H1 (cell line): ENCODE results near the gene RSBN1. TPM values are rescaled to one million over a fixed set of nuclear protein-coding genes. Genes with fewer than 3 reads are reported as not detected.

Experiments
- ASH2L ChIP-seq: fragments of 200-600, 300-600 bp; sonication (generic); IDR thresholded peaks from one replicate; pipeline ENCODE4 v1.7.1; 2017; ENCODE audit warnings: low read length
- CTCF ChIP-seq, 3 experiments: IDR thresholded peaks; 1 replicate in 2 of 3; 2 replicates in 1 of 3; pipeline versions ENCODE4 v1.5.1 to v1.6.1; 2011; ENCODE audit warnings: low read length in 3 of 3, mild to moderate bottlenecking in 3 of 3, inconsistent platforms in 2 of 3, low read depth in 1 of 3, moderate library complexity in 1 of 3; ENCODE audit not compliant: insufficient read depth in 1 of 3; ENCODE audit errors: control extremely low read depth in 1 of 3
- YY1 ChIP-seq: IDR thresholded peaks from 2 replicates; pipeline ENCODE4 v1.6.1; 2011; ENCODE audit warnings: low read depth, mild to moderate bottlenecking, low read length
- polyA plus RNA-seq, 7 experiments: library from polyadenylated mRNA; depleted of rRNA in 3 of 7; stranded (reverse) in 5 of 7; unstranded in 2 of 7; fragments of >200 nt in 5 of 7; fragments of 200-250 nt in 2 of 7; gene quantifications; 1 replicate in 5 of 7; 2 replicates in 1 of 7; 4 replicates in 1 of 7; pipeline versions ENCODE4 v1.2.1 to v1.2.3, GENCODE V29; 2011 to 2013; ENCODE audit warnings: missing spikeins in 2 of 7, mixed read lengths in 2 of 7
- total RNA-seq: library from RNA; stranded (reverse); fragmentation: NEBNext Ultra II Directional; extraction: Animal tissue kit (Norgen Biotek cat#: 25700); gene quantifications from 2 replicates; pipeline ENCODE4 v1.2.1, GENCODE V29; 2021

The RSBN1 gene
- total and polyA plus RNA-seq, 2 of the 8 experiments (the other 6 are each of a cell fraction or from before 2014, with no cell fraction given) = 4.2 to 17.6 TPM

- TF ChIP-seq YY1 (no peak), CTCF (IDR thresholded peaks at IDR 0.05; ENCODE audit: control extremely low read depth in 1 of 3, insufficient read depth in 1 of 3, low read depth in 1 of 3, low read length in 3 of 3) (no peak), ASH2L (no peak)
These were observed 50.3 kb downstream of the RSBN1 start (continued) for GRCh38 chr1:113761937-113762336.
